HFFc6 (cell line): ENCODE measurements around the gene LIN28B. TPM values are rescaled to one million over a fixed set of nuclear protein-coding genes. Genes with fewer than 3 reads are reported as not detected.
"Not testable (repeated sequence)": the region's sequence is repeated elsewhere in the genome, so short reads cannot be mapped to it uniquely, and the experiment has no call there.

ENCODE experiments used
- DNase-seq: peaks from one replicate; pipeline ENCODE4 v3.0.0-alpha.2; 2018
- H3K27ac Mint-ChIP-seq: 2 replicates; pipeline ENCODE4 v1.8.0; 2020; ENCODE audit warnings: mild to moderate bottlenecking, mixed read lengths
- H3K27me3 Mint-ChIP-seq: 2 replicates; pipeline ENCODE4 v1.8.0; 2021; ENCODE audit warnings: mild to moderate bottlenecking, moderate library complexity, mixed read lengths; ENCODE audit not compliant: insufficient read depth
- H3K36me3 Mint-ChIP-seq: 2 replicates; pipeline ENCODE4 v1.8.0; 2021; ENCODE audit warnings: low read depth, mixed read lengths
- H3K4me1 Mint-ChIP-seq: 2 replicates; pipeline ENCODE4 v1.8.0; 2020; ENCODE audit warnings: low read depth, mixed read lengths
- H3K4me3 Mint-ChIP-seq: 2 replicates; pipeline ENCODE4 v1.8.0; 2020; ENCODE audit warnings: mild to moderate bottlenecking, moderate library complexity, mixed read lengths
- H3K9me3 Mint-ChIP-seq: 2 replicates; pipeline ENCODE4 v1.8.0; 2020; ENCODE audit warnings: mild to moderate bottlenecking, mixed read lengths
- CTCF ChIP-seq: fragments of 200-600 bp; sonication (generic); IDR thresholded peaks from 2 replicates; pipeline ENCODE4 v1.5.0; 2021; ENCODE audit warnings: antibody characterized with exemption, mild to moderate bottlenecking
- total RNA-seq, 6 experiments: library from RNA; stranded (reverse); fragmentation: NEBNext Ultra II Directional; extraction: Animal tissue kit (Norgen Biotek cat#: 25700); gene quantifications; 2 replicates in 1 of 6; 3 replicates in 5 of 6; pipeline ENCODE4 v1.2.3, GENCODE V29; 2021

The LIN28B gene
- total RNA-seq, 6 experiments from 2014 or later, result not detected

DNA sequence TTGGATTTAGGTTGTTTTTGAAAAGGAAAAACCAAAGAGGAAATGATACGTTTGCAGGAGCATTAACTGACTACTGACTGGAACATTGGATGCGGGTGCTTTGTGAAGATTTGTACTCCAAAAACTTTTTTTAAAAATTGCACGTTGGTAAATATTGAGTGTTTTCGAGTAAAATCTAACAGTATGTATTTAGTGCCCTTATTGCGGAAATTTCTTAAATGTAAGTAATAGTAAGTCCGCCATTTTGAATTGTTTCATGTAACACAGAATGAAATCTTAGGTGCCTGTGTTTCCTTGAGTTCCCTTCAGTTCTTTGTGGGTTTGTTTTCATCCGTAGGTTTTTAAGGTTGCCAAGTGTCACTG is 15.2 kb upstream of the LIN28B start:
- Mint-ChIP-seq H3K9me3 (no peaks in the 10 kb centered on the region), H3K27ac (no peak overlapping the region; the same call in 1 of the 2 replicates), H3K27me3 (peaks cover 13% of the 10 kb centered on the region), H3K4me3 (peak overlapping the region; percentile 79), H3K36me3 (no peaks in the 10 kb centered on the region), H3K4me1 (peaks cover 5% of the 10 kb centered on the region; the same call in 1 of the 2 replicates)
- no peak for DNase-seq
- TF ChIP-seq CTCF, result peak; percentile 13; the same call in 1 of the 2 replicates

GRCh38 chr6:104943781-104944180 is 13.1 kb upstream of the LIN28B start:
- no peak overlapping the region for H3K27ac Mint-ChIP-seq
- H3K9me3 Mint-ChIP-seq, result no peaks in the 10 kb centered on the region
- TF ChIP-seq CTCF, result no peak
- H3K4me3 Mint-ChIP-seq, result no peak overlapping the region
- H3K4me1 Mint-ChIP-seq, result peaks cover 5% of the 10 kb centered on the region; the same call in 1 of the 2 replicates
- peak; percentile 6 for DNase-seq
- no peaks in the 10 kb centered on the region for H3K36me3 Mint-ChIP-seq
- H3K27me3 Mint-ChIP-seq, result peaks cover 13% of the 10 kb centered on the region

DNA sequence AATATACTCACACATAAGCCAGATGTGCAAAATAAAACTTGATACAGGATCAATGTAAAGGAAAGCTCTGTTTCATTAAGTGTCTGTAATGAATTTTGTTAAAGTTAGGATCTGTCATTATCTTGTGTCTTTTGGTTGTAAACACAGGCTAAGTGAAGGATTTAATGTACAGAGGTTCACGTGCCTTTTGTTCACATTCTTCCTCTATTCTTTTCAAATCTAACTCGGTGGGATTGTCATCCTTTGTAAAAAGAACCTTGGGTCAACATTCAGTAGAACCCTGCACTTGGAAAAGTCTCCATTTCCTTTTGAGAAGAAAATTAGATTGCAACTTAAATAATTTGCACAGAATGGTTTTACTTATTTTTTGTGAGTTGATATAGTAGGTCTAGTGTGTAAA is 7.7 kb upstream of the LIN28B start:
- TF ChIP-seq CTCF, result no peak
- no peak for DNase-seq
- H3K4me1 Mint-ChIP-seq, result no peaks in the 10 kb centered on the region
- peaks cover 26% of the 10 kb centered on the region for H3K27me3 Mint-ChIP-seq
- H3K4me3 Mint-ChIP-seq, result no peak overlapping the region
- H3K27ac Mint-ChIP-seq, result no peak overlapping the region
- no peaks in the 10 kb centered on the region for H3K36me3 Mint-ChIP-seq
- no peaks in the 10 kb centered on the region for H3K9me3 Mint-ChIP-seq

GRCh38 chr6:104951677-104952076 is 5.2 kb upstream of the LIN28B start:
- Mint-ChIP-seq H3K27ac (no peak overlapping the region), H3K27me3 (peaks cover 40% of the 10 kb centered on the region)

GRCh38 chr6:104952911-104953399 is 4.0 kb upstream of the LIN28B start:
- Mint-ChIP-seq H3K36me3 (no peaks in the 10 kb centered on the region), H3K4me3 (no peak overlapping the region)

More at GRCh38 chr6:104951677-104952076, 5.2 kb upstream of the LIN28B start:
- Mint-ChIP-seq H3K9me3 (no peaks in the 10 kb centered on the region), H3K36me3 (no peaks in the 10 kb centered on the region), H3K4me1 (peaks cover 2% of the 10 kb centered on the region; the same call in 1 of the 2 replicates), H3K4me3 (no peak overlapping the region)
- no peak for DNase-seq
- no peak for TF ChIP-seq CTCF

DNA sequence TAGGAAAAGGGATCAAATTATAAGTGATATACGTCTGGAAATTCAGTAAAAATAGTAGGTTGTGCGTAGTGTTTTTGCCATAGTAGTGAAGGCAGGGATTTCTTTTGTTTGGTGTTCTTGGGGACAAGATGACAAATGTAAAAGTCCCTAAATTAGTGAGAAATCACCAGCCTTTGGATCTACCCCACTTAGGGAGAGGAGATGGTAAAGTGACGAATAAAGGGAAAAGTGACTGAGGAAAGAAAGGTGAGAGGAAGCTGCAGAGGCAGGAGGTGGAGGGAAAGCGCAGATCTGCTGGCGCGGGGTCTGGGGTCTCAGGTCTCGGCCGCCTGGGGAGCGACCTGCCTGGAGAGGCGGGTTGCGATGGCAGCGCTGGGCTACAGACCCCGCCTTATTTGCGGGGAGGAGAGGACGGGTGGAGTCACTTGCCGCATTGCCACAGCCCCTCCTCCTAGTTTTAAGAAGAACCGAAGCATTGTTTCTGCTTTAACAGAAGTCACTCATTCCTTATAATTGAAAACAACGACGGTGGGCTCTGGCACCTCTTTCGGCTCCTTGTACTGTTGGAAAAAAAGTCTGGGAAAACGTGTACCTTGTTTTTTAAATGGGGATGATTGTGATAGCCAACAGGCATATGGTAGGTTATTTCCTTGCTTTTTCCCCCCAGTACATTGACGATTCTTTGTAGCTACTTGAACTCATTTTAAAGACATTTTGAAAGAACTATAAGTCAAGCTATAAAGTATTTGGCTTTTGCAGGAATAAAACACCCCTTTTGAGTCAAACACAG is 3.3 kb upstream of the LIN28B start:
- peaks cover 52% of the 10 kb centered on the region for H3K27me3 Mint-ChIP-seq
- DNase-seq, H3K36me3 Mint-ChIP-seq, H3K27ac Mint-ChIP-seq, H3K4me3 Mint-ChIP-seq, H3K9me3 Mint-ChIP-seq: not testable (repeated sequence)
- peaks cover 16% of the 10 kb centered on the region for H3K4me1 Mint-ChIP-seq

More at GRCh38 chr6:104952911-104953399, 4.0 kb upstream of the LIN28B start:
- no peak for TF ChIP-seq CTCF
- H3K4me1 Mint-ChIP-seq, result peaks cover 11% of the 10 kb centered on the region
- DNase-seq, result no peak
- H3K9me3 Mint-ChIP-seq, result no peaks in the 10 kb centered on the region
- H3K27ac Mint-ChIP-seq, result no peak overlapping the region
- peaks cover 51% of the 10 kb centered on the region for H3K27me3 Mint-ChIP-seq
